GM19324 (cell line): ENCODE results near the gene FCSK.
"Not testable (repeated sequence)": the region's sequence is repeated elsewhere in the genome, so short reads cannot be mapped to it uniquely, and the experiment has no call there.

Experiments used
- ATAC-seq: cut with Tn5 transposase; IDR thresholded peaks from one replicate; pipeline ENCODE4 v1.9.1; 2021; ENCODE audit warnings: mild to moderate bottlenecking, moderate library complexity; ENCODE audit not compliant: unreplicated experiment, low FRiP score

FCSK gene

DNA sequence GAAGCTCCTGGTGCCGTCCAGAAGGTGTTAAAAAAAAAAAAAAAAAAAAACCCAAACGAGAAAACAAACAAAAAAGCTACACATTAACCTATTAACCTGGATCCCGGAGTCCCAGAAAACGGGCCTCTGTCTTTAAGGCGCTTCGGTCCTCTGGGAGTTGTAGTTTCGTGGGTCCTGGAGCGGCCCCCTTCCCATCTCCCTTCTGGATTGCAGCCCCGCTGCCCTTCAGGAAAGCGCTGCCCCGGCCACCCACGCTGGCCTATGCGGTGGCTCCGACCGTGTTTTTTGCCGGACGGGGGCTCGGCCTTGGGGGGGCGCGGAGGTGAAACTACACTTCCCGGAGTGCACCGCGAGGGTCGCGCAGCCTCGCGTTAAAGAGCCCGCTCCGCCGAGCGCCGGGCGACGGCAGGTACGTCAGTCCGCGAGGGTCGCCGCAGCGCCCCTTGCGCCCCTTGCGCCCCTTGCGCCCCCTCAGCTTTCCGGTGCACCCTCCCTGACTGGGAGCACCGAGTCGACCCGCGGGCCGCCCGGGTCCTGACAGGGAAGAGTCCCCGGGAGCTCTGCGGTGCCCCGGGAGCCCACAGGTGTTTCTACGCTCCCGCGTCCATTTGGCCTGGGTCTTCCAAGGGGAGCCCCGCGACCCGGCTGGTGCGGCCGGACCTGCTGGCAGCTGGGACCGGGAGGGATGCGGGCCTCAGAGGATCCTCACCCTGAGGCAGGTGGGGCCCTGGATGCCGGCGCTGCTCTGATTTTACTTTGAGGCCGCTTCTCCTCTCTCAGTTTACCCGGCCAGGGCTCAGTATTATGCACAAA, at the start of gene FCSK:
TSS of gene FCSK (plus strand) at position 374 of the 813 bp plus-strand sequence. CDS start 8,596 bp downstream, outside the sequence.
- ATAC-seq, result peak; percentile 91

DNA sequence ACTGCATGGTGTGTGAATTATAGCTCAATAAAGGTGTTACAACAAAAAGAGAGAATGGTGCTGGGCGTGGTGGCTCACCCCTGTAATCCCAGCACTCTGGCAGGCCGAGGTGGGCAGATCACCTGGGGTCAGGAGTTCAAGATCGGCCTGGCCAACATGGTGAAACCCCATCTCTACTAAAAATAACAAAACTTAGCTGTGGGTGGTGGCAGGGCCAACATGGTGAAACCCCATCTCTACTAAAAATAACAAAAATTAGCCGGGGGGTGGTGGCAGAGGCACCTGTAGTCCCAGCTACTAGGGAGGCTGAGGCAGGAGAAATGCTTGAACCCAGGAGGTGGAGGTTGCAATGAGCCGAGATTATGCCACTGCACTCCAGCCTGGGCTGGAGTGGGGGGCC, 48.3 kb upstream of the FCSK start:
- not testable (repeated sequence) for ATAC-seq

DNA sequence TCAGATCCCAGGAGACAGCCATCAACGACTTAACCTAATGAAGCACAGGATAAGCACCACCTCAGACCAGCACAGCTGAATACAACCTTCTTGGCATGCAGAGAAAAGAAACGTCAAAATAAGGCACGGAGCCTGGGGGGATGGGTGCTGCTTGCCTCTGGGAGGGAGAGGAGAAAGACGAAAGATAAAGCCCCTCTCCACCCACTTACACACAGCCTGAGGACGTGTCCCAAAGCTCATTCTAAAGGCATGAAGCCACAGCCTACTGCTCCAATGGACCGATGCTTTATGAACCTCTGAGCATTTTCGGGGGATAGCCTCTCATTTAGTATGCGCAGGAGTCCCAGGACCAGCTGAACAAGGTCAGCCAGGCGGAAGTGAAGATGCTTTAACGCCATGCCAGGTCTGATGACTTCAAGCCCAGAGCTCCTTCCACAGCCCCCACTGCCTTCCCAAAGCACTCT, 46.6 kb upstream of the FCSK start:
- ATAC-seq, result no peak

DNA sequence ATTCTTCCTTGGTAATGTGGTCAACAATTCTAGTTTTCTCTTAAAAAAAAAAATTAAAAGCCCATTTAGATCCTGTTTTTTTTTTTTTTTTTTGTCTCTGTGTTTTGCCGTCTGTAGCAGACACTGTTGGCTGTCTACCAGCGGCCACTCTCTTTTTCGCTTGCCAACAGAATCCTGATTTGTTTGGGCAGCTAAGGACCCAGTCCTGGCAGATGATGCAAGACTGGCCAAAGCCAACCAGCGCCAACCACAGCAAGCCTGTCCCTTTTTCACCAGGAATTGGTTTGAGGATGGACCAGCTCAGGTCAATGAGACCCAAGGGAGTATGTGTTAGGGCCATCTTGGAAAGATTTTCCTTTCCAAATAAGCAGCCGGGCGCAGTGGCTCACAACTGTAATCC, 43.7 kb upstream of the FCSK start:
- no peak for ATAC-seq

DNA sequence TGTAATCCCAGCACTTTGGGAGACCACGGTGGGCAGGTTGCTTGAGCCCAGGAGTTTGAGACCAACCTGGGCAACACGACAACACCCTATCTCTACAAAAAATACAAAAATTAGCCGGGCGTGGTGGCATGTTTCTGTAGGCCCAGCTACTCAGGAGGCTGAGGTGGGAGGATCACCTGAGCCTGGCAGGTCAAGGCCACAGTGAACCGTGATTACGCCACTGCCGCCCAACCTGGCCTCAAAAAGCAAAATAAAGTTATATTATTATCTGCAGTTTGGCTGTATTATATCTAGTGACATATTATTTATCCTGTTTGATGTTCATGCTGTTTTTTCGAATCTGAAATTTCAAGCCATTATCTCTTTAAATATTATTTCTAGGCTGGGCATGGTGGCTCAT, 42.0 kb upstream of the FCSK start:
- no peak for ATAC-seq

DNA sequence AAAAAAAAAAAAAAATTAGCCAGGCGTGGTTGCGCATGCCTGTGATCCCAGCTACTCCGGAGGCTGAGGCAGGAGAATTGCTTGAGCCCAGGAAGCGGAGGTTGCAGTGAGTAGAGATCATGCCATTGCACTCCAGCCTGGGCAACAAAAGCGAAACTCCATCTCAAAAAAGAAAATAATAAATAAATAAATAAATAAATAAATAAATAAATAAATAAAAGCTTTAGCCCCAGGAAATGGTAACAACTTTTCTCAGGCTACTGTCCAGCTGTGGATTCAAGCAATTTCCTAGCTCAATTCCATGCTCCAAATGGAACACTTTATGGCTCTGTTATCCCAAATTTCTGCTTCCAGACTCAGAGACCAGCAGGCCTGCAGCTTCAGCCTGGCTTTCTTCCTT, 40.8 kb upstream of the FCSK start:
- not testable (repeated sequence) for ATAC-seq

DNA sequence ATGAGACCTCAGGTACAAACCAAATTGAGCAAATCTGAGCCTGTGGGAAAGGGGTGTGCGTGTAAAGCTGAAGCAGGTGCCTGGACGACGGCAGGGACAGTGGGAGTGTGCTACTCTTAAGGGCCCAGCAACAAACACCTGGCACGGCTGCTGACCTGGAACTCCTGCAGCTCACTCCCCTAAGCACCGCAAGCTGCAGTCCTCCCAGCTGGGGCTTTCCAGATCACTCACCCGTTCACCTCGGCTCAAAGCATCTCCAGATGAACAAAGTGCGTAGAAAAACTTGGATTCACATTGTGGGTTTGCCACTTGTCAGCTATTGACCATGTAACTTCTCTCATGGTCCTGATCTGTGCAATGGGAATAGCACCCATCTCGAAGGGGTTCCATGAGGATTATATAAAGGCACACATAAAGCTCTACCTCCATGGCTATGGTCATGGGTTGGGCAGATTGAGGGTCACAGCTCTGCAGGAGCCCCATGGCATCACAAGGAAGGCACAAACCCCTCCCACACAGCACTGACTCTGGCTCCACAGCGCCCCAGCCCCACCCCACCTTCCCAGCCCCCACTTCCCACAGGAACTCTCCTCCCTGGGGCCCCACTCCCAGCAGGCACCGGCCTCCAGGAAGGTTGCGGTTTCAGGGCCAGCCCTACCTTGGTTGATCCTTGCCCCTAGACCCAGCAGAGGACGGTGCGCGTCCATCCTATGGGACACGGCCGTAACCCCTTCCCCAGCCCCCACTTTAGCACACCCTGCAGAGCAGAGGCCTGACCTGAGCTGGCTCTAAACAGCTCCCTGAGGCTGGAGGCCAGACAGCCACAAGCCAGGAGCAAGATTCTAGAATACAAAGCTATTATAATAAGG, 37.4 kb upstream of the FCSK start:
- ATAC-seq, result no peak

DNA sequence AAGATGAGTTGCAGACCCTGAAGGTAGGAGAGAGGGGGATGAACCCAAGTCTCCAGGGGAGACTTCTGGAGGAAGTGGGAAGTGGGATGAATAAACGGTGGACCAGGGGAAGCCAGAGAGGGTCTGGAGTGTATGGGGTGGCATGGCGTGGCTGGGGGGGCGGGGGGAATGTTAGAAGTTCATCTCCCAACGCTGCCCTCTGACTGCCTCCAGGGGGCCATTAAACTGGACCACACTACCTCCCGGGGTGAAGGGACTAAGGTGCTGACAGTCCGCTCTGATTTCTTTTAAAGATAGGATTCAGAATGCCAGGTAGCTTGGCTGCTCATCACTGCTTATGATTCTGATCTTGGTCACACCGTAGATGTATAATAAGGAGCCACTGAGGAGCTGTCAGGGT, 36.7 kb upstream of the FCSK start:
- no peak for ATAC-seq

DNA sequence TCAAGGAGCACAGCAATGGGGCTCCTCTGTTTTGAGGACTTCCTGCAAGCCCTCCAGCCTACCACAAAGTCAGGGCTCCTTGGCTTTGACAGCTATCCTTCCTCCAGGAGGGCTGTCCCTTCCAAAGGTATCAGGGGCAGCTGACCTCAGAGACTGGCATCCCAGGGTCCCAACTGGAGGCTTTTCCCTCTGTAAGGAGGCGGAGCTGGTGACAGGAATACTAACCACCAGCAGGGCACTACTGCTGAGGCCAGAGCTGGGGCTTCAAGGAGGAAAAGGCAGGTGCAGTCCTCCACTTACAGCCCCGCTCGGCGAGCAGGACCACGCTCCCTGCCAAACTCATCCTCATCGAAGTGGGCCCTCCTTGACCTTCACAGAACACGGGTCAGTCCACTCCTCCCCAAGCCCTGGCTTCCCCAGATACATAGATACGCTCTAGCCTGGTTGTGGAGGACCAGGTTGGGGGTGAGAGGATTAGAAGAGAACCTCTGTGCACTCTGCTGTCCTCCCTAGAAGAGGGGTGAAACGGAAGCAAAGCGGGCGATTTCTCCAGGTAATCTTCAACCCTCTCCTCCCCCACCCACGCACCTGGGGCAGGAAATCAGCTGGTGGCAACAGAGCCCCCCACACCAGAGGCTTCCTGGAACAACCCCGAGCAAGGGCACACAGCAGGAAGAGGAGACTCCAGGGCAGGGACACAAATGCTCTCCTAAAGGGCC, 36.0 kb upstream of the FCSK start:
- ATAC-seq, result no peak

DNA sequence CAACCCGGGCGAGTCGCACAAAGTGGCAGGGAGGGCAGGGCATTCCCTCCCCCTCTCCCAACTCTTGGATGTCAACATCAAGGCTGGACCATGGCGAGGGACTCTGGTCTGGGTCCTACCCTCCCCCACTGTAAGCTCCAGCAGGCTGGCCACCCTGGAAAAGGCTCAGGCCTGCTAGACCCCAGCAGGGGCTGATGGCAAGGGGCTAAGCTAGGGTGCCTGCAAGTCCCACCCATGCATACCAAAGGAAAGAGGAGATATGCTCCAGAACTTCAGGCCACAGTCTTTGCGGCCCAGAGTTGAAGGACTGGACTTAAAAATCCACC, 35.4 kb upstream of the FCSK start:
- ATAC-seq, result no peak

DNA sequence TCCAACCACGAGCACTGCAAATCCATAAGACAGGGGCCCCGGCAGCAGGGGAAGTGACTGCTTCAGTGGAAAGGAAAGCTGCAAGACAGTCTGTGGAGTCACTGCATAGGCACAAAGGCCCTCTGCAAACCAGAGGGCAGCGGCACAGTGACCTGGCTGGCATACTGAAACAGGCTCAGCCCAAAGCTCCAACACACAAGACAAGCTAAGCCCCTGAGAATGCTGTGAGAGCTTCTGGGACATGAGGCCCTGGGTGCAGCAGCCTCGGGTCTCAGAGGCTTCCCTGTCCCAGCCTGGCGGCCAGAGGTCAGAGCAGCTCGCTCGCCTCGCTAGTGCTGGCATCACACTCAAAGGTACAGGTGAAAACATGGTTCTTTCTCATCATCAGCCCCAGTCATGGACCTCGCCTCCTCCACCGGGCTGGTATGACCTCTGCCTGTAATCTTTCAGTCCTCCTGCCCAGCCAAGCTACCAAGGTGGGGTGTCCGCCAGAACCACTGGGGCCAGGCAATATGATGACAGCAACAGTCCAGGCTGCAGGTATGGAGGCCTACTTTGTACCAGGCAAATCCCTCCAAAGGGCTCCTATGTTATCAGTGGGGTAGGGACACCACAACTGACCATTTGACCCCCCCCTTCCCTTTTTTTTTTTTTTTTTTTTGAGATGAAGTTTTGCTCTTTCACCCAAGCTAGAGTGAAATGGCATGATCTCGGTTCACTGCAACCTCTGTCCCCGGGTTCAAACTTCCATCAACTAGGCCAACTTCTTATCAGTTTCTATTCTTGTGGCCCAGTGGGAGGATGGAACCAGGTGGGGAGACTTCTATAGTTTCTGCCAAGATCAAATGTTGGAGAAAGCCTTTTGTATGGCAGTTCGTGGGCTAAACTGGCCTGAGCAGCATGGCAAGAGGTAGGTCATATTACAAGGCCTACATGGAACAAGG, 34.7 kb upstream of the FCSK start:
- no peak for ATAC-seq

DNA sequence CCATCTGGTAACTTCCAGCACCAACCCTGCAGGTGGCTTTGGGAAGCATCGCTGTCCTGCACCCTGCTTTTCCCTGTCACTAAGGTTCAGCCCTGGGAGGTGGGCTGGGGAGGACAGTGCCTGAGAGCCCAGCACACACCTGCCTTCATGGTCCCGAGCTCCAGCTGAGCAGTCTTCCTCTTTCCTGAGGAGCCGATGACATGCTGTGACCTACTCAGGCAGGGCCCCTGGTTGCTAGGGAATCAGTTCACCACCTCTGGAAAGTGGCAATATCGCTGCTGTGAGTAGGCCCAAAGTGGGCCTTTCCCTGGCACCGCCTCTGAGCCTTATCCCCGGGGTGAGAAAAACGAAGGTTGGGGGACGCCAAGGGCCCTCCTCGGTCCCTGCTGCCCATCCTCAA, 33.4 kb upstream of the FCSK start:
- no peak for ATAC-seq

DNA sequence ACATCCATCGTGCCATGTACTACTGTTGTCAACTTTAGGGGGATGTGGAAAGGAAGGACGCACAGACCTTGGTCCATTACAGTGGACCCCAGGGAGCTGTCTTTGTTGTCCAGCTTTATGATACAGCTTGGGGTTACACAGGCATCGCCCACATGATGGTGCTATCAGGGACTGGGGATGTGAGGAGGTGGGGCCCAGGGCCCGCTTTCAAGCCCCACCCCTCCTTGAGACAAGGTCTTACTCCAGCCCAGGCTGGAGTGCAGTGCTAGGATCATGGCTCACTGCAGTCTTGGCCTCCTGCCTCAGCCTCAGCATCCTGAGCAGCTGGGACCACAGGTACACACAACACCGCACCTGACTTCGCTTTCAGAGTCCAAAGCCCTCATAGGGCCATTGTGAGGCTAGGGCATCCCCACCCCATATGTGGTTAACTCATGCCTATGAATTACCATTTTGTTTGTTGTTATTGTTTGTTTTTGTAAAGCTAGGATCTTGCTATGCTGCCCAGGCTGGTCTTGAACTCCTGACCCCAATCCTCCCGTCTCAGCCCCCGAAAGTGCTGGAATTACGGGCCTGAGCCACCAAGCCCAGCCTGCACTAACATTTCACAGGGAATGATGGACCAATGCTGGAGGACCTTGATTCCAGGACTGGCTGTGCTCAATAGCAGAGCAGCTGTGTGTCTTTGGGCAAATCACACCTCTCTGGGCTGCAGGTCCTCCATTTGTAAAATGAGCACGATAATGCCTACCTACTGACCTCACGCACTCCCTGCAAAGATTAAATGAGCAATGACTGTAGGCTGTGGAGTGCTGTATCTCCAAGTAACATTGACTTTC, 32.7 kb upstream of the FCSK start:
- ATAC-seq, result no peak

DNA sequence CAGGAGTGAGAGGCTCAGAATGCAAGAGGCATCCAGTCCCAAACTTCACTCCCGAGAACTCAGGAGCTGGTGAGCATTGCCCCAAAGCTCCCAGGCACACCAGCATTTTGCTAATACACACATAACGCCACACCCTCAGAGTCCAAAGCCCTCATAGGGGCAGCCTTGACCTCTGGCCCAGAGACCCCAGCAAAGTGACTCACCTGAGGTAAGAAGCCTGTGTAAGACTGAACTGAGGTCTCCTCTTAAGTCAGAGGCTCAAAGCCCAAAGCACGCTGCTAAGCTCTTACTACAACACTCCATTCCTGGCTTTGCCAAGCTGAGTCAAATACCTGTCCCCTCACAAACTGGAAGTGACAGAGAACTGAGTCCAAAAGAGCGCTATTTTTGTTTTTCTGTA, 31.9 kb upstream of the FCSK start:
- ATAC-seq, result no peak

DNA sequence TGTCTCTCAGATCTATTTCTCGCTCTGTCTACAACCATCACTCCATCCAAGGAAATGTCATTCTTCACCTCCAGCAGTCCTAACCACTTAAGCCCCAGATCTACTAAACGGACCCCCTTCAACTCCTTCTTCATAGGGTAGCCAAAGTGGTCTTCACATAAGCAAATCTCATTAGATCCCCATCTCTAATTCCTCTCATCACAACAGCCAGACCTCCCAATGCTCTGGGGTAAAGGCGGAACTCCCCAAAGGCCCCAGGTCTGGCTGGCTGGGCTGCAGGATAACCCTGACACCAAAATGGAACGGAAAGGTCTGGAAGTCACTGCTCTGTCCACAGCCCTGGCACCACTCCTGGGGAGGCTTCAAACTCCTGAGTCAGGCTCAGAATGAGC, 26.6 kb upstream of the FCSK start:
- no peak for ATAC-seq

DNA sequence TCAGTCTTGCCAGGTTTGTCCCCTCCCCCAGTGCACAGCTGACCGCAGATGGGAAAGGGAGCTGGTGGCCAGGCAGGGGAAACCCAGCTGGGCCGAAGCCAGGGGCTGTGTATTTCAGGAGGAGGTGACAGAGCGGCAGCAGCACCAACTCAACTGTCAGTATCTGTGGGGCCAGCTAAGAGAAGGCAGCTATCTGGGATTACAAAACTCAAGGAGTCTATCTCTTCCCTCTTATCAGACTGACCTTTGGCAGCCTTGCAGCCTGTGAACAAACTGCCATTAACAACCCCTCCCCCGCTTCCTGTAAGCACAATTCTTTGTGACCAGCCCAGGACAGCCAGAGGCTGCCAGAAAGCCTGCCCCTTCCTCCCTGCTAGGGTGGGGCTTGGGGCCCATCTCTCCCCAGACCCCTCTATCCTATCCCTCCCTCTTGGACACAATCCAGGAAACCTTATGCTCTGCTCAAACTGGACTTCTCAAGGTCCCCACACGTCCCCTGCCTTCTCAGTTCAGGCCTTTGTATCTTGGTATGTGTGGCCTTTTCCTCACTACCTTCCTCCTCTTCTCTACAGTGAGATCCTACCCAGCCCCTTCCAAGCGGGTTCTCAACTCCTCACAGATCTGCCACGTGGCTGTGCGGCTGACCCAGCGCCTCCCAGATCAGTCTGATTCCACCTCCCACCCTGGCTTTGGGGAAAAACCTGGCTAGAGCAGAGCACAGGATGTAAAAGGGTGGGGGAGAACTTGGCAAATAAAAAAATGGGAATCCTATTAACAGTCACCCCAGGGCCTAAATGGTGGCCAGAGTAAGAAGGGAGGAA, 26.0 kb upstream of the FCSK start:
- ATAC-seq, result no peak

DNA sequence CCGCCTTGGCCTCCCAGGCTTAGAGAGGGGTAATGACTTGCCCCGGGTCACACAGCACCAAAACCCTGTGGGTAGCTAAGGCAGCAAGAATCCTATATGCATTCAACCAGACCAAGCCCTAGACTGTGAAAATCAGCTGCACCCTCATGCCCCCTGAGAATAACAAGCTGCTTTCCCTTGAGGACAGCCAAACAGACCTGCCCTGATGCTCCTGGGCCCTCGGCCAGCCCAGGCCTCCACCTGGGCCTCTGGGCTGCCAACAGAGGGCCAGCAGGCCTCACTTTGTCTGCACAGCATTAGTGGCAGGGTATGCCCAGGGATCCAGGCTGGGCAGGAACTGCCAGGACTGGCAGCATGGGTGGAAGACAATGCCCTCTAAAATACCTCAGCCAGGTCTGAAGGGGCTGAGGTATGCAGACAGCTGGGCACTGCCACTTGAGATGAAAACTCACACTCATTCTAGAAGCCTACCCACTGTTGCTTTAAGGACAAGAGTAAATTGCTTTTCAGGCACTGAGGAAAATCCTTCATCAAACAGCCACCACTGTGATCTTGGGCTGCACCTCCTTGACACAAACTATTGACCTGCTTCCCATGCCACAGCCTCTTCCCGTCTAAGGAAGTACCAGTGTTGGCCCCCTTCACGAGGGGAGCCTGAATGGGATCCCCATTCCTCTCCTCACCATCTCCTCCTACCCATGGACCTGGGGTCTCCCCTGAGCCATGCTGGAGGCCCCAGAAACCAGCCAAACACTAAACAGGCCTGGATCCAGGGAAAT, 24.3 kb upstream of the FCSK start:
- no peak for ATAC-seq
